Tibial artery (tissue), 4 donors: ENCODE results near the gene GRIN2C.
A peak's percentile ranks its signal among the peaks of the same experiment; 100 is the strongest.

Experiments used
- DNase-seq, 2 donors: peaks; one replicate each; pipeline ENCODE4 v3.0.0-alpha.2; 2019
- H3K27ac ChIP-seq, 2 donors: fragments of 200-600 bp; sonication (generic) in 1 of 2; 1 replicate in 1 of 2; 2 replicates in 1 of 2; pipeline ENCODE4 v1.5.1; 2018 to 2019; ENCODE audit warnings: mild to moderate bottlenecking in 1 of 2
- H3K27me3 ChIP-seq, 2 donors: fragments of 200-600 bp; sonication (generic) in 1 of 2; one replicate each; pipeline versions ENCODE4 v1.5.1 to v1.6.0; 2016 to 2019
- H3K36me3 ChIP-seq, 3 donors: fragments of 200-600 bp; sonication (generic) in 2 of 3; one replicate each; pipeline ENCODE4 v1.5.1; 2016 to 2019; ENCODE audit warnings: mild to moderate bottlenecking in 2 of 3
- H3K4me1 ChIP-seq, 4 donors: fragments of 200-600 bp; sonication (generic) in 2 of 4; 1 replicate in 3 of 4; 2 replicates in 1 of 4; pipeline ENCODE4 v1.5.1; 2016 to 2019
- H3K4me3 ChIP-seq, 2 donors: fragments of 200-600 bp; sonication (generic) in 1 of 2; 1 replicate in 1 of 2; 2 replicates in 1 of 2; pipeline ENCODE4 v1.5.1; 2018 to 2019; ENCODE audit warnings: mild to moderate bottlenecking in 2 of 2
- H3K9me3 ChIP-seq, 3 donors: fragments of 200-600 bp; sonication (generic) in 1 of 3; one replicate each; pipeline ENCODE4 v1.5.1; 2016 to 2019
- CTCF ChIP-seq, 2 experiments: fragments of 200-600 bp in 1 of 2; fragments of 450-650 bp in 1 of 2; IDR thresholded peaks; one replicate each; pipeline ENCODE4 v1.5.1; 2017 to 2019; ENCODE audit warnings: antibody characterized with exemption in 2 of 2, mild to moderate bottlenecking in 1 of 2, moderate library complexity in 1 of 2
- intact Hi-C: fragments of 100-400 bp; cut with DNase I; formaldehyde crosslinking; loops from one replicate; pipeline ENCODE4 v1.15.0; 2023; ENCODE audit warnings: low total_unique reads

The GRIN2C gene

DNA sequence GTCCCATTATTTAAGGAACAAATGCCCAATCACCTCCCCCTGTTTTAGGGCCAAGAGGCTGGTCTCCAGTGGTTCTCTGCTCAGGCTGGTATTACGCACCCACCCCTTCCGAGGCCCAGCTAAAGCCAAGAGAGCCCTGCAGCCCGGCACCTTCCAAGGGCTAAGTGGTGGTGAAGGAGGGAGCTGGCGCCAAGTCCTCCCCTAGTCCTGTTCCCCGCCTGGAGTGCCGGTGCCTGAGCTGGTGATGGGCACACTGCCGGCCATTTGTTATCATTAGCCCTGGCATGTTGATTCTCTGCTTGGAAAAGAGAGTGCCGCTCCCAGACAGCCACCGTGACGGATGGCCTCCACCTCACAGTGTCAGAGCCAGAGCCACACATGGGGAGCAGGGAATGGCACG lies 31.9 kb downstream of the GRIN2C start:
- peaks cover 0 to 67% (median 0%) of the 10 kb centered on the region in 3 donors for H3K36me3 ChIP-seq
- no peaks in the 10 kb centered on the region for H3K9me3 ChIP-seq
- H3K4me1 ChIP-seq, result no peaks in the 10 kb centered on the region
- H3K27me3 ChIP-seq, result no peaks in the 10 kb centered on the region
- H3K4me3 ChIP-seq, result no peak overlapping the region
- H3K27ac ChIP-seq, result no peak overlapping the region
- TF ChIP-seq CTCF (IDR thresholded peaks at IDR 0.05), result no peak
- intact Hi-C loops, result no loop called here
- DNase-seq, result no peak

- no peak overlapping the region for H3K4me3 ChIP-seq
- no peak overlapping the region for H3K27ac ChIP-seq
- H3K4me1 ChIP-seq, result no peaks in the 10 kb centered on the region
- intact Hi-C loops, result no loop called here
- TF ChIP-seq CTCF (IDR thresholded peaks at IDR 0.05), result no peak
- H3K27me3 ChIP-seq, result no peaks in the 10 kb centered on the region
- no peaks in the 10 kb centered on the region for H3K9me3 ChIP-seq
- peaks cover 0 to 83% (median 3%) of the 10 kb centered on the region in 3 donors for H3K36me3 ChIP-seq
- DNase-seq, result no peak
Measured at GRCh38 chr17:74825952-74826719, 33.5 kb downstream of the GRIN2C start.

- DNase-seq, result no peak
- no peak for TF ChIP-seq CTCF (IDR thresholded peaks at IDR 0.05)
- Histone ChIP-seq H3K27ac (no peak overlapping the region), H3K27me3 (no peaks in the 10 kb centered on the region), H3K4me1 (no peaks in the 10 kb centered on the region), H3K36me3 (peaks cover 4 to 84% (median 9%) of the 10 kb centered on the region in 3 donors), H3K9me3 (no peaks in the 10 kb centered on the region), H3K4me3 (no peak overlapping the region)
- intact Hi-C loops, result no loop called here
Measured at GRCh38 chr17:74824961-74825627, 34.6 kb downstream of the GRIN2C start.

DNA sequence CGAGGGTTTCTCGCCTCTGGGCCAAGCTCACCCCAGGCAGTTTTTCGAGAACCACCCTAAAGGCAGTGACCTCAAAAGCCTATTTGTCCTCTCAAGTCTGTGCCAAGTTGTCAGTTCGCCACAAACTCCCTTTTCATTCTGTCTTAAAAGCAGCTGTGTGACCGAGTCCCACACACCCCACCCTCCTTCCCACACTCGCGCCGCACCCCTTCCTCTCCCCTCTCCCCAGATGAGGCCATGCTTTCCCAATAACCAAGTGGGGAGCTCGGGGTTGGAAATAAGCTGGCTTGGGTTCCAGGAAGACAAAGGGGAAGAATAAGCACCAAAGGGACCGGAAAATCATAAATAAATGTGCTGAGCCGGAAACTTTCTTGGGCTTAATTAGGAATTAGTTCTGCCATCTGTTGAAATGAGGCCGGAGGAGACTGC lies 36.7 kb downstream of the GRIN2C start:
- Histone ChIP-seq H3K4me1 (no peaks in the 10 kb centered on the region), H3K4me3 (no peak overlapping the region), H3K27me3 (no peaks in the 10 kb centered on the region), H3K27ac (no peak overlapping the region), H3K9me3 (no peaks in the 10 kb centered on the region), H3K36me3 (peaks cover 7 to 86% (median 17%) of the 10 kb centered on the region in 3 donors)
- no peak for TF ChIP-seq CTCF (IDR thresholded peaks at IDR 0.05)
- peak in 1 of 2 donors; percentile 50 for DNase-seq
- intact Hi-C loops, result no loop called here

GRCh38 chr17:74822335-74822938 lies 37.2 kb downstream of the GRIN2C start:
- H3K36me3 ChIP-seq, result peaks cover 7 to 84% (median 17%) of the 10 kb centered on the region in 3 donors

More at GRCh38 chr17:74822335-74822938, 37.2 kb downstream of the GRIN2C start:
- intact Hi-C loops, result no loop called here
- no peak for TF ChIP-seq CTCF (IDR thresholded peaks at IDR 0.05)
- Histone ChIP-seq H3K9me3 (no peaks in the 10 kb centered on the region), H3K4me1 (no peaks in the 10 kb centered on the region), H3K4me3 (no peak overlapping the region), H3K27ac (no peak overlapping the region), H3K27me3 (no peaks in the 10 kb centered on the region)
- DNase-seq, result no peak
